Erythroblast (primary cell): ENCODE measurements around the gene EVC2.

Source experiments
- GATA1 ChIP-seq: IDR thresholded peaks from 2 replicates; pipeline ENCODE4 v1.6.1; 2011; ENCODE audit warnings: low read depth, mild to moderate bottlenecking, control low read depth, low read length, moderate library complexity
- POLR2A ChIP-seq: IDR thresholded peaks from 2 replicates; pipeline ENCODE4 v1.6.1; 2011; ENCODE audit warnings: mild to moderate bottlenecking, low read length

DNA sequence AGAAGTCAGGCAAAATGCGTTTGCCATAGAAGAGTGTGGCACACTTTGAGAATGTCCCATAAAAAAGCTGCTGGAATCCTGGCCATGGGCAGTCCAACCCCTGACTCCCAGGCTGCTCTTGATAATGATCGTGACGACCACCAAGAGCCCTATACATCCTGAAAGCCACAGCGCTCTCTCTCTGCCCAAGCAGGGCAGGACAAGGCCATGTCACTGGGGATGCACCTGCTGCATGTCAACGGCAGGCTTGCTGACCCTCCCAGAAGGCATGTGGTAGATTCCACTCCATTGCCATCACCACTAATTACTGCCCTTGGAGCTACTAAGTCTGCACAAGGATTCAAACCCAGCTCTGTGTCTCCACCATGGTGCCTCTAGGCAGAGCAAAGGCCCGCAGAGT, 144.5 kb downstream of the EVC2 start:
- TF ChIP-seq POLR2A = no peak
- TF ChIP-seq GATA1 = no peak
